ENCODE results near the gene DUSP19. TPM values are rescaled to one million over a fixed set of nuclear protein-coding genes. Genes with fewer than 3 reads are reported as not detected.
A peak's percentile ranks its signal among the peaks of the same experiment; 100 is the strongest.

Gene DUSP19
- total and polyA plus RNA-seq, 2 of the 13 experiments (the other 11 are each of a cell fraction or from before 2014, with no cell fraction given), result 1.3 to 1.9 TPM

DNA sequence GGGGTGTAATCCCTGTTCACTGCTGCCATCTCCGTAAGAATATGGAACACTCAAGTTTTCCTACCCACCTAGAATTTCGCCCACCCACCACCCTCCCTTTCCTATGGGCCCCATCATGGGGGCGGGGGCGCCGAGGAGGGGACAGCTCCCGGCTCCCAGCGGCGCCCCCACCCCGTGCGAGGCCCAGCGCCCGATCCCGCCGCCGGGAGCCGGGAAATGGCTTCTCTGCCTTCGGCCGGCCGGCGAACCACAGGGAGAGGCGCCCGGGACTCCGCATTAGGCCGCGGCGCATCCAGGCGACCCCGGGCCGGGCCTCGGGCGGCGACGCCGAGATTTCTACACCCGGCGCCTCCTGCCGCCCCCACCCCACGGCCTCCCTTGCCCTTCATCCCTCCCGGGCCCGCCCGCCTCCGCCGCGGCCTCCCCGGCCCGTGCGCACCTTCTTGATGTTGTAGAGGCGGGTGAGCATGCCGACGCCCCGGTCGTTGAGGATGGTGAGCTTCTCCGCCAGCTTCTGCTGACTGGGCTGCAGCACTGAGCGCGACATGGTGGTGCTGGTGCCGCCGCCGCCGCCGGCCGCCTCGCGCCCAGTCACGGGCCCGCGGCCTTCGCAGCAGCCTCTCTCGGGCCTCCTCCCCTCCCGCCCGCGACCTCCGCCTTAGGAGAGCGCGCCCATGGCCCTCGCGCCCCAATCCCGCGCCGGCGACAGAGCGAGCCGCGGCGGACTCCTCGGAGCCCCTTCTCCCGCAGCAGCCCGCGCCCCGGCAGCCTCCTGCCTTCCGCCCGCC is 40.8 kb upstream of the DUSP19 start (continued):
- TF ChIP-seq, protein P1, sequence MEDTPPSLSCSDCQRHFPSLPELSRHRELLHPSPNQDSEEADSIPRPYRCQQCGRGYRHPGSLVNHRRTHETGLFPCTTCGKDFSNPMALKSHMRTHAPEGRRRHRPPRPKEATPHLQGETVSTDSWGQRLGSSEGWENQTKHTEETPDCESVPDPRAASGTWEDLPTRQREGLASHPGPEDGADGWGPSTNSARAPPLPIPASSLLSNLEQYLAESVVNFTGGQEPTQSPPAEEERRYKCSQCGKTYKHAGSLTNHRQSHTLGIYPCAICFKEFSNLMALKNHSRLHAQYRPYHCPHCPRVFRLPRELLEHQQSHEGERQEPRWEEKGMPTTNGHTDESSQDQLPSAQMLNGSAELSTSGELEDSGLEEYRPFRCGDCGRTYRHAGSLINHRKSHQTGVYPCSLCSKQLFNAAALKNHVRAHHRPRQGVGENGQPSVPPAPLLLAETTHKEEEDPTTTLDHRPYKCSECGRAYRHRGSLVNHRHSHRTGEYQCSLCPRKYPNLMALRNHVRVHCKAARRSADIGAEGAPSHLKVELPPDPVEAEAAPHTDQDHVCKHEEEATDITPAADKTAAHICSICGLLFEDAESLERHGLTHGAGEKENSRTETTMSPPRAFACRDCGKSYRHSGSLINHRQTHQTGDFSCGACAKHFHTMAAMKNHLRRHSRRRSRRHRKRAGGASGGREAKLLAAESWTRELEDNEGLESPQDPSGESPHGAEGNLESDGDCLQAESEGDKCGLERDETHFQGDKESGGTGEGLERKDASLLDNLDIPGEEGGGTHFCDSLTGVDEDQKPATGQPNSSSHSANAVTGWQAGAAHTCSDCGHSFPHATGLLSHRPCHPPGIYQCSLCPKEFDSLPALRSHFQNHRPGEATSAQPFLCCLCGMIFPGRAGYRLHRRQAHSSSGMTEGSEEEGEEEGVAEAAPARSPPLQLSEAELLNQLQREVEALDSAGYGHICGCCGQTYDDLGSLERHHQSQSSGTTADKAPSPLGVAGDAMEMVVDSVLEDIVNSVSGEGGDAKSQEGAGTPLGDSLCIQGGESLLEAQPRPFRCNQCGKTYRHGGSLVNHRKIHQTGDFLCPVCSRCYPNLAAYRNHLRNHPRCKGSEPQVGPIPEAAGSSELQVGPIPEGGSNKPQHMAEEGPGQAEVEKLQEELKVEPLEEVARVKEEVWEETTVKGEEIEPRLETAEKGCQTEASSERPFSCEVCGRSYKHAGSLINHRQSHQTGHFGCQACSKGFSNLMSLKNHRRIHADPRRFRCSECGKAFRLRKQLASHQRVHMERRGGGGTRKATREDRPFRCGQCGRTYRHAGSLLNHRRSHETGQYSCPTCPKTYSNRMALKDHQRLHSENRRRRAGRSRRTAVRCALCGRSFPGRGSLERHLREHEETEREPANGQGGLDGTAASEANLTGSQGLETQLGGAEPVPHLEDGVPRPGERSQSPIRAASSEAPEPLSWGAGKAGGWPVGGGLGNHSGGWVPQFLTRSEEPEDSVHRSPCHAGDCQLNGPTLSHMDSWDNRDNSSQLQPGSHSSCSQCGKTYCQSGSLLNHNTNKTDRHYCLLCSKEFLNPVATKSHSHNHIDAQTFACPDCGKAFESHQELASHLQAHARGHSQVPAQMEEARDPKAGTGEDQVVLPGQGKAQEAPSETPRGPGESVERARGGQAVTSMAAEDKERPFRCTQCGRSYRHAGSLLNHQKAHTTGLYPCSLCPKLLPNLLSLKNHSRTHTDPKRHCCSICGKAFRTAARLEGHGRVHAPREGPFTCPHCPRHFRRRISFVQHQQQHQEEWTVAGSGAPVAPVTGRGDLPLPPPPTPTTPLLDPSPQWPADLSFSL (CRISPR knock-in tag; IDR thresholded peaks at IDR 0.05), result no peak
- TF ChIP-seq, protein P2, sequence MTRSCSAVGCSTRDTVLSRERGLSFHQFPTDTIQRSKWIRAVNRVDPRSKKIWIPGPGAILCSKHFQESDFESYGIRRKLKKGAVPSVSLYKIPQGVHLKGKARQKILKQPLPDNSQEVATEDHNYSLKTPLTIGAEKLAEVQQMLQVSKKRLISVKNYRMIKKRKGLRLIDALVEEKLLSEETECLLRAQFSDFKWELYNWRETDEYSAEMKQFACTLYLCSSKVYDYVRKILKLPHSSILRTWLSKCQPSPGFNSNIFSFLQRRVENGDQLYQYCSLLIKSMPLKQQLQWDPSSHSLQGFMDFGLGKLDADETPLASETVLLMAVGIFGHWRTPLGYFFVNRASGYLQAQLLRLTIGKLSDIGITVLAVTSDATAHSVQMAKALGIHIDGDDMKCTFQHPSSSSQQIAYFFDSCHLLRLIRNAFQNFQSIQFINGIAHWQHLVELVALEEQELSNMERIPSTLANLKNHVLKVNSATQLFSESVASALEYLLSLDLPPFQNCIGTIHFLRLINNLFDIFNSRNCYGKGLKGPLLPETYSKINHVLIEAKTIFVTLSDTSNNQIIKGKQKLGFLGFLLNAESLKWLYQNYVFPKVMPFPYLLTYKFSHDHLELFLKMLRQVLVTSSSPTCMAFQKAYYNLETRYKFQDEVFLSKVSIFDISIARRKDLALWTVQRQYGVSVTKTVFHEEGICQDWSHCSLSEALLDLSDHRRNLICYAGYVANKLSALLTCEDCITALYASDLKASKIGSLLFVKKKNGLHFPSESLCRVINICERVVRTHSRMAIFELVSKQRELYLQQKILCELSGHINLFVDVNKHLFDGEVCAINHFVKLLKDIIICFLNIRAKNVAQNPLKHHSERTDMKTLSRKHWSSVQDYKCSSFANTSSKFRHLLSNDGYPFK (CRISPR knock-in tag; IDR thresholded peaks at IDR 0.05; ENCODE audit: borderline replicate concordance), result no peak
- TF ChIP-seq THAP11 (CRISPR knock-in tag; IDR thresholded peaks at IDR 0.05), result peak; percentile 25; the same call in 1 of the 2 replicates
- TF ChIP-seq MLLT10 (CRISPR knock-in tag; IDR thresholded peaks at IDR 0.05), result no peak
- TF ChIP-seq, protein P3, sequence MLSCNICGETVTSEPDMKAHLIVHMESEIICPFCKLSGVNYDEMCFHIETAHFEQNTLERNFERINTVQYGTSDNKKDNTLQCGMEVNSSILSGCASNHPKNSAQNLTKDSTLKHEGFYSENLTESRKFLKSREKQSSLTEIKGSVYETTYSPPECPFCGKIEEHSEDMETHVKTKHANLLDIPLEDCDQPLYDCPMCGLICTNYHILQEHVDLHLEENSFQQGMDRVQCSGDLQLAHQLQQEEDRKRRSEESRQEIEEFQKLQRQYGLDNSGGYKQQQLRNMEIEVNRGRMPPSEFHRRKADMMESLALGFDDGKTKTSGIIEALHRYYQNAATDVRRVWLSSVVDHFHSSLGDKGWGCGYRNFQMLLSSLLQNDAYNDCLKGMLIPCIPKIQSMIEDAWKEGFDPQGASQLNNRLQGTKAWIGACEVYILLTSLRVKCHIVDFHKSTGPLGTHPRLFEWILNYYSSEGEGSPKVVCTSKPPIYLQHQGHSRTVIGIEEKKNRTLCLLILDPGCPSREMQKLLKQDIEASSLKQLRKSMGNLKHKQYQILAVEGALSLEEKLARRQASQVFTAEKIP (CRISPR knock-in tag; IDR thresholded peaks at IDR 0.05; ENCODE audit: borderline replicate concordance), result no peak
- TF ChIP-seq ZNF432 (CRISPR knock-in tag; IDR thresholded peaks at IDR 0.05; ENCODE audit: borderline replicate concordance), result no peak
- TF ChIP-seq, protein P4, sequence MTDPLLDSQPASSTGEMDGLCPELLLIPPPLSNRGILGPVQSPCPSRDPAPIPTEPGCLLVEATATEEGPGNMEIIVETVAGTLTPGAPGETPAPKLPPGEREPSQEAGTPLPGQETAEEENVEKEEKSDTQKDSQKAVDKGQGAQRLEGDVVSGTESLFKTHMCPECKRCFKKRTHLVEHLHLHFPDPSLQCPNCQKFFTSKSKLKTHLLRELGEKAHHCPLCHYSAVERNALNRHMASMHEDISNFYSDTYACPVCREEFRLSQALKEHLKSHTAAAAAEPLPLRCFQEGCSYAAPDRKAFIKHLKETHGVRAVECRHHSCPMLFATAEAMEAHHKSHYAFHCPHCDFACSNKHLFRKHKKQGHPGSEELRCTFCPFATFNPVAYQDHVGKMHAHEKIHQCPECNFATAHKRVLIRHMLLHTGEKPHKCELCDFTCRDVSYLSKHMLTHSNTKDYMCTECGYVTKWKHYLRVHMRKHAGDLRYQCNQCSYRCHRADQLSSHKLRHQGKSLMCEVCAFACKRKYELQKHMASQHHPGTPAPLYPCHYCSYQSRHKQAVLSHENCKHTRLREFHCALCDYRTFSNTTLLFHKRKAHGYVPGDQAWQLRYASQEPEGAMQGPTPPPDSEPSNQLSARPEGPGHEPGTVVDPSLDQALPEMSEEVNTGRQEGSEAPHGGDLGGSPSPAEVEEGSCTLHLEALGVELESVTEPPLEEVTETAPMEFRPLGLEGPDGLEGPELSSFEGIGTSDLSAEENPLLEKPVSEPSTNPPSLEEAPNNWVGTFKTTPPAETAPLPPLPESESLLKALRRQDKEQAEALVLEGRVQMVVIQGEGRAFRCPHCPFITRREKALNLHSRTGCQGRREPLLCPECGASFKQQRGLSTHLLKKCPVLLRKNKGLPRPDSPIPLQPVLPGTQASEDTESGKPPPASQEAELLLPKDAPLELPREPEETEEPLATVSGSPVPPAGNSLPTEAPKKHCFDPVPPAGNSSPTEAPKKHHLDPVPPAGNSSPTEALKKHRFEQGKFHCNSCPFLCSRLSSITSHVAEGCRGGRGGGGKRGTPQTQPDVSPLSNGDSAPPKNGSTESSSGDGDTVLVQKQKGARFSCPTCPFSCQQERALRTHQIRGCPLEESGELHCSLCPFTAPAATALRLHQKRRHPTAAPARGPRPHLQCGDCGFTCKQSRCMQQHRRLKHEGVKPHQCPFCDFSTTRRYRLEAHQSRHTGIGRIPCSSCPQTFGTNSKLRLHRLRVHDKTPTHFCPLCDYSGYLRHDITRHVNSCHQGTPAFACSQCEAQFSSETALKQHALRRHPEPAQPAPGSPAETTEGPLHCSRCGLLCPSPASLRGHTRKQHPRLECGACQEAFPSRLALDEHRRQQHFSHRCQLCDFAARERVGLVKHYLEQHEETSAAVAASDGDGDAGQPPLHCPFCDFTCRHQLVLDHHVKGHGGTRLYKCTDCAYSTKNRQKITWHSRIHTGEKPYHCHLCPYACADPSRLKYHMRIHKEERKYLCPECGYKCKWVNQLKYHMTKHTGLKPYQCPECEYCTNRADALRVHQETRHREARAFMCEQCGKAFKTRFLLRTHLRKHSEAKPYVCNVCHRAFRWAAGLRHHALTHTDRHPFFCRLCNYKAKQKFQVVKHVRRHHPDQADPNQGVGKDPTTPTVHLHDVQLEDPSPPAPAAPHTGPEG (CRISPR knock-in tag; IDR thresholded peaks at IDR 0.05), result peak; percentile 91
- TF ChIP-seq ZNF296 (CRISPR knock-in tag; conservative IDR thresholded peaks at IDR 0.05), result no peak
- no peak for TF ChIP-seq SP5 (CRISPR knock-in tag; IDR thresholded peaks at IDR 0.05; ENCODE audit: borderline replicate concordance, low read depth)
- no peak for TF ChIP-seq ZNF792 (CRISPR knock-in tag; IDR thresholded peaks at IDR 0.05)
- TF ChIP-seq IRX3 (CRISPR knock-in tag; IDR thresholded peaks at IDR 0.05; ENCODE audit: borderline replicate concordance, low read depth), result no peak
